Frontal cortex (tissue), 4 donors: Measurements from ENCODE around the gene USH2A. TPM values are rescaled to one million over a fixed set of nuclear protein-coding genes. Genes with fewer than 3 reads are reported as not detected.
A peak's percentile ranks its signal among the peaks of the same experiment; 100 is the strongest.

Source experiments
- DNase-seq, 2 donors: peaks; one replicate each; pipeline ENCODE4 v3.0.0; 2012; ENCODE audit warnings: low spot score in 2 of 2
- FAIRE-seq: peaks from 2 replicates; lab custom pipeline; 2012; peaks lifted over from hg19 to GRCh38; lab: Jason Lieb, UNC
- total RNA-seq: library from RNA; depleted of rRNA; stranded (reverse); fragments of >200 nt; gene quantifications from one replicate; pipeline ENCODE4 v1.2.3, GENCODE V29; 2014
- donor health status: control.
- donor health status: control.
- donor health status: control.

Gene USH2A
- total RNA-seq, 1 donor from 2014 or later = under 0.01 TPM

DNA sequence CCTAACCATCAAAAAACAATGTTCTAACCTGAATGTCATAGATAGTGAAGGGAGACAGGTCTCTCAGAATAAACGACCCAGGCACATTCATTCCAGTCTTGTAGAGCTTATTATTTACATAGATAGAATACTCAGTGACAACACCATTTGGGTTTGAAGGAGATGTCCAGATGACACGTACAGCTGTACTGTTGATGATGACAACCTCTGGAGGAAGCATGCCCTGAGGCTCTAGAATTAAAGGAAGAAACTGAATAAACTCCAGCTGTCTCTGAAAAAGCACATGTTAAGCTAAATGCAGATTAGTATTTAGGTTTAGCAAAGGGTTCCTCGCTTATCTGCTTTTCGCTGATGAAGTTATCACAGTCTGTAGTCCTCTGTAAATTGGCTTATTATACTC is 579.0 kb downstream of the USH2A start:
- FAIRE-seq (no peak), DNase-seq (no peak)

DNA sequence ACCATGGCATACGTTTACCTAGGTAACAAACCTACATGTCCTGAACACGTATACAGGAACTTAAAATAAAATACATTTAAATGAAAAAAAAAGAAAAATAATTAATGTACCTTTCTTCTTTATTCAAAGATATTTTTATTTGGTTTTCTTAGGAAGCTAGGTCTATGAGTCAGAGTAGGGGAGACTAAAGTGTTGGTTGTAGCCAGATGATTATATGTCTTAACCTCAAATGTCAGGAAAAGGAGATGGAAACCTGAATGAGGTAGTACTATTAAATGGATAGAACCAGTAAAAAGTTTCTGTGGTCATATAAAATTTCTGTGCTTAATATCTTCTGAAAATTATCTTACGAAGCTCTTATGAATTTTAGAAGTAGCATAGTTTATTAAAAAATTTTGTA is 580.3 kb downstream of the USH2A start:
- no peak for DNase-seq
- no peak for FAIRE-seq

DNA sequence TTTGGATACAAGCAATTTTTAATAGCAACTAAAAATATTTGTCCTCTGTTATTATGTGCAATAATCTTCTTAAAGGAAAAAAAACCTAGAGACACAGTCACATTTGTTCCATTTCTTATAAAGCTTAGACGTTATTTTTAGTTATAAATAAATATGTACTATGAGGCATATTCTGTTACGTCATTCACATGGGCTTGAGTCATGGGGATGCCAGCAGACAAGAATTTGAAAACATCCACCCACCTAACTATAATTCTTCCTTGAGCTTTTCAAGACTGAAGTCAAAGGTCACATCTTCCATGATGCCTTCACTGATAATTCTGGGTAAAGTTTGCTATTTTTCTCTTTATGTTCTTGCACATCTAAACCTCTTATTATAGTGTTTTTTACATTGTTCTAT is 587.3 kb downstream of the USH2A start:
- FAIRE-seq = no peak

GRCh38 chr1:215833941-215834729 is 589.1 kb downstream of the USH2A start:
- FAIRE-seq = no peak
- DNase-seq = no peak

More for the DNA sequence above, 587.3 kb downstream of the USH2A start:
- DNase-seq = no peak

DNA sequence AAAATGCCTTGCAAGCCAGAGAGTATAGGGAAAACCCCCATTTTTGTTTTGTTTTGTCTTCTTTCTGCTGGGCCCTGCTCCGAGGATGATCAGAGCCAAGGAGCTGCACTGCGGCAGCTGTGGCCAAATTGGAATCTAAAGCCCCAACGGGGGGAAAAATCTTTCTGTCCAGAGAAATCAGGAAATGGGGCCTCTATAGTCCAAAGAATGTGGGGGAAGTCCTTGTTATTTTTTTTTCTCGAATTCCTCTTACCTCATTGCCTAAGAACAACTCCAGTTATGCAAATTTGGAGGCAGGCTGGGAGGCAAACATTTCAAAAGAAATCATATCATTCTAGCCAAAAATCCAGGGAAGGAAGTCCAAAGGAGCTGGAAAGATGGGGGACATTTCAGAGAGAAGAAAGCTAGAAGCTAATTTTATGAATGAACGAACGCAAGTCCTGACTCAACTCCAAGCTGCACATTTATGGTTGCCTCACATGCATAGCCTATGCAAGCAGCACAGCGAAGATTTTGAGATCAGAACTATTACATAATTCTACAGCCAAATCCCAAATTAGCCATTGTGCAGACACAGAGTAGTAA is 592.9 kb downstream of the USH2A start:
- DNase-seq = no peak
- FAIRE-seq = no peak

DNA sequence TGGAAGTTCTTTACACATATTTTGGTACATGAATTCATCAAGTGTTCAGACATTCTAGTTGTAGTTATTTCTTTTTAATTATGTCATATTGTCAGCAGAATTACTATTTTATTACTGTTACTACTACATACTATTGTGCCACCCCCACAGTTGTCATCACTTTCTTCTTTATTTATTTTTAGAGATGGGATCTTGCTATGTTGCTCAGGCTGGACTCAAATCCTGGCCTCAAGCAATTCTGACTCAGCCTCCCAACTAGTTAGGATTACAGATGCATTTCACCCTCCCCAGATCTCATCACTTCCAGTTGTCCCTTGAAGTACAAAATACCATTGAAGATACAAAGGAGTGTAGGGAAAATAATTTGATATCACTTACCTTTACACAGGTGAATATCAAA is 598.2 kb downstream of the USH2A start:
- FAIRE-seq (no peak), DNase-seq (no peak)

DNA sequence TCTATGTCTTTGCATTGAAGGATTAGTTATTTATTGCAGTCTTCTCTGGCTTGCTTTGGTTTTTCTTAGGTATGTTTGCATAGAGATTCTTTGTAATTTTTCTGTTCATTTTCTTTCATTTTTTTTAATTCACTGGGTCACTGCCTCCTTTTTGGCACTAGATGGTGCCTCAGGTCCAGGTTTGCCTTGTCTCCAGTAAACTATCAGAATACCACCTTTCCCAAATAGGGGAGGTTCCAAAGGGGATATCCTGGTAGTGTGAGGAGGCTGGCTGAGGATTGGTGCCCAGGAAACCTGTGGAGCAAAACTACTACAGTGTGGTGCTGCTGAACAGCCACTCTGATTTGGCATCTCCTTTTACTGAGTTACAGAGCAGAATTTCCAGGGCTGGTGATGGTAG is 599.0 kb downstream of the USH2A start:
- DNase-seq = no peak
- no peak for FAIRE-seq

GRCh38 chr1:215819114-215819513 is 604.1 kb downstream of the USH2A start:
- FAIRE-seq (no peak), DNase-seq (no peak)

DNA sequence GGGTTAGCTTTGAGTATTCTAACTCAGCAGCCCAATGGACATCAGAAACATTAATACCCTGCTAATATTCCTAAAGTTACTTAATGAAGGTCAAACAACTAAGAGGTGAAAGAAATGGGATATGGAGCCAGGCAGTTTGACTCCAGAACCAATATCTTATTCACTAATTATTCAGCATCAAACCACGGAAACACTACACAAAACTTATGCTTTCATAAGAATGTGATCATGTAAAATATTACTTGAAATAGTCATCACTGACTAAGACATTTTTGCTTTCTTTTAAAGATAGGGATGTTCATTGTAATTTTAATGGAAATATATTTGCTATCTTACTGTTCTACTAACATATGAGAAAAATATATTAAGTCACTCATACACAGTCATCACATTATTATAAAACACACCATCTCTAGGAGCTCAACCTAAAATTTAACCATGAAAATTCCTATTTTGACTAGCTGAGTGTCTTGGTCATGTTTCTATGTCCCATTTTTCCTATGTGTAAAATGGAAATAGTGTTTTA is 615.3 kb downstream of the USH2A start:
- DNase-seq (no peak), FAIRE-seq (no peak)

GRCh38 chr1:215807218-215807617 is 616.0 kb downstream of the USH2A start:
- FAIRE-seq = no peak
- DNase-seq = no peak

- no peak for FAIRE-seq
- DNase-seq = no peak
These were observed 625.4 kb downstream of the USH2A start for GRCh38 chr1:215797859-215798258.

DNA sequence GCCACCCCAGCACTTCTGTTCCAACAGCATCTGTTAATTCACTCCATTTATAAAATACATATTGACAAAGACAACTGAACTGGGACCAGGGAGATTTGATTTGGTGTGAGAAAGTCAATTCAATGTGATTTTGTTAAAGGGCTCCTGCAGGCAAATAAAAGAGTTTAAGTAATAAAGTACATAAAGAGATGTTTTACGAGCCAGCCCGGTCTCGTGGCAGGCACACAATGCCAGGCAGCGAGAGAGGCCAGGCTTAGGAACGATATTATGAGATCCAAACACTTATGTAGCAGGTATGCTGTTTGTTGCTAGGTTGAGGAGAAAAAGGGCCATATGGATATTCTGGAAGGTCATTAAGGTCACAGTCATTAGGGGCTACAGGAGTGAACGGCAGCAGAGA is 629.1 kb downstream of the USH2A start:
- DNase-seq = no peak
- FAIRE-seq = no peak

DNA sequence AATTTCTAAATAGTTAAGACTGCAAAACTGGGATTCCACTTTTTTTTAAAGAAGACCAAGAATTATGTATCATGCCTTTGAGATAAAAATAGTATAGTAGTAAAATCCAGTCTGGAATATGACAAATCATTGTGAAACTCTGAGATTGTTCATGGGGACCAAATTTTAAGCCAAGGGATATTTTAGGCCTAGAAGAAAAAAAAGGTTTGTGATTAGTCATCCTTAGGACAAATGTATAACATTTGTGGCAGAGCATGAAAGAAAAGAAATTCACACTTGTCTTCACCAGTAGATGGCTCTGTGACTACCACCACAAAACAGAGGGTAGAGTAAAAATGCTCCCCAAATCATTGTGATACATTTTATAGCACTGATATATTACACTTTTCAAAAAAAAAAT is 630.1 kb downstream of the USH2A start:
- peak in 1 of 2 donors; percentile 3 for DNase-seq
- FAIRE-seq = no peak

- no peak for DNase-seq
- no peak for FAIRE-seq
These were observed 630.8 kb downstream of the USH2A start for GRCh38 chr1:215792446-215792845.

DNA sequence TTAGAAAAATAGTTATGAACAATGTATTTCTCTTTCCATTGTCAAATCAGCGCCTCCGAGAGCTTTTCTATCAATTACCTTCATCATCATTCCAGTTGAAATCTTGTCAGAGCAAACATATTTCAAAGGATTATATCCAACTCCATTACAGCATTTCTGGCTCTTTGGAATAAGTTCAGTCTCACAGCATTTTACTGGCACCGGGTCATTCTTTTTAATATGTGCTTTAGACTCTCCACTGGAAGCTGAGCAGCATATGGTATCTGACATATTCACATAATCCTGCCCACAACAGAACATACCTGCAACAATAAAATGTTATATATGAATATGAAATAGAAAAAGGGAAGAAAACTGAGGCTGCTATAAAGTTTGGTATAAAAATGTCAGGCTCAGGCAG is 633.3 kb downstream of the USH2A start:
- DNase-seq (no peak), FAIRE-seq (no peak)

- no peak for FAIRE-seq
These were observed 636.3 kb downstream of the USH2A start for GRCh38 chr1:215786997-215787396.

GRCh38 chr1:215780641-215781040 is 642.6 kb downstream of the USH2A start:
- FAIRE-seq (no peak), DNase-seq (no peak)

More at GRCh38 chr1:215786997-215787396, 636.3 kb downstream of the USH2A start:
- no peak for DNase-seq

DNA sequence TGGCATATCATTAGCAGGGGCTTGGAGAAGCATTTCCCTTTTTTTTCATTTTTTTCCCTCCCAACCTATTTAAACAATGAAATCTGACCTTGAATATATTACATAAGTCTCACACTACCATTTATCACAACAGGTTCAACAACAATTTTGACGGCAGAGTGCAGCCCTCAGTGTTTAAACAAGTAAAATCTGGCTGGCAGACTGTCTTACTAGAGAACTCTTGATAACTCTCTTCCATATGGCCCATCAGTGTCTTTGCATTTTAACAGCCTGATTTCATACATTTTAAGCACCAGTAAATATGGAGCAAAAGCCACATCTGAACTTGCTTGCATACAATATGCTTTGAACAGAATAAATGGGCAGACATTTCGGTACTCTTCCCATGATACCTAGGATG is 643.1 kb downstream of the USH2A start:
- no peak for DNase-seq
- FAIRE-seq = no peak

- FAIRE-seq = no peak
- no peak for DNase-seq
These were observed 643.5 kb downstream of the USH2A start for GRCh38 chr1:215779729-215780128.

- FAIRE-seq (no peak), DNase-seq (no peak)
These were observed 645.8 kb downstream of the USH2A start for GRCh38 chr1:215777370-215777925.

DNA sequence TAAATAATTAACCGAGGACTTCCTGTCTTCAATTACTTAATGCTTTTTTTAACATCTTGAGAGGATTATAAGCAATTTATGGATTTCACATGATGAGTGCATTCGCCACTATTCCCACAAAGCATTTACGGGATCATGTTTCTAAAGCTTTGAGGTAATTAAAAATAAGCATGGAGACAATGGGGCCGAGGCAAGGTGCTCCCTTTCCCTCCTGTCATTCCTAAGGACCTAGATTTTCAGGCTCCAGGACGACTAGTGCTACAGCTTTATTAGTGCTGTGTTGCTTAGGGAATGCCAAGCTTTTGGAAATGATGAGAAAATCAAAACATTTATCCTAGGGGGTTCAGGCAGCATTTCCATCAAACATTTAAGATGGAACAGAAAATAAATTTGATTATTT is 646.9 kb downstream of the USH2A start:
- FAIRE-seq (no peak), DNase-seq (no peak)
